Measurements from ENCODE around the gene ABCA13. TPM values are rescaled to one million over a fixed set of nuclear protein-coding genes. Genes with fewer than 3 reads are reported as not detected.

ABCA13 gene
- total RNA-seq, 1 donor from 2014 or later, result 0.02 TPM

DNA sequence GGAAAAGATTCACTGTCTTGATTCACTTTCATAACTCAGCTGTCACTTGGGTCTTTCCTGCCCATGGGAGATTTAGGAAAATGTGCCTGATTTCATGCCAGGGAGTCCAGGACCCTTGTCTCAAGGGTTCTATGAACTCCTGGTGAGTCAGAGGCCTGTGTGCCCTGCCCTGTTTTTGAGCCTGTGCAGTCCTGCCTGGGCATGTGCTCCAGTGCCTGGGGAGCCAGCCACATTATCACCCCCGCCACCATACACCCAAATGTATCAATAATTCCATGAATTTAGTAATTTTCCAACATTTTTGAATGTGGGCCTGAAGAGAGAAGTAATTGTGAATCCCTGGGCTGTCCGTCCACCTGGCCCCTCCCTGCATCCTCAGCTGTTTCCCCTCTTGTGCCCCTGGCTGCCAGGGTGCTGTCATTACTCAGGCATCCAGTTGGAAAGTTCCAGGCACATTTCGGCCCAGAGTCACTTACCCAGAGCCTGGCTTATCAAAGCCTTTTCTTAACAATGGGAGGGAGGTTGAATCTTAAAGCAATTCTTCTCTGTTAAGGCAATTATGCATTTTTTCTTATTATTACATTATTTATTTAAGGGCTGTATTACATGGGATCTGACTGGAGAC is 465.2 kb downstream of the ABCA13 start:
- no peak for DNase-seq (ENCODE audit: low spot score)
- Mint-ChIP-seq H3K4me1 (ENCODE audit: low read depth) (peaks cover 13% of the 10 kb centered on the region), H3K4me3 (ENCODE audit: low read depth) (no peak overlapping the region), H3K9me3 (no peaks in the 10 kb centered on the region), H3K36me3 (ENCODE audit: low read depth) (no peaks in the 10 kb centered on the region), H3K27me3 (ENCODE audit: low read depth) (no peaks in the 10 kb centered on the region), H3K27ac (no peak overlapping the region)
- intact Hi-C loops (cut with micrococcal nuclease), result no loop called here

DNA sequence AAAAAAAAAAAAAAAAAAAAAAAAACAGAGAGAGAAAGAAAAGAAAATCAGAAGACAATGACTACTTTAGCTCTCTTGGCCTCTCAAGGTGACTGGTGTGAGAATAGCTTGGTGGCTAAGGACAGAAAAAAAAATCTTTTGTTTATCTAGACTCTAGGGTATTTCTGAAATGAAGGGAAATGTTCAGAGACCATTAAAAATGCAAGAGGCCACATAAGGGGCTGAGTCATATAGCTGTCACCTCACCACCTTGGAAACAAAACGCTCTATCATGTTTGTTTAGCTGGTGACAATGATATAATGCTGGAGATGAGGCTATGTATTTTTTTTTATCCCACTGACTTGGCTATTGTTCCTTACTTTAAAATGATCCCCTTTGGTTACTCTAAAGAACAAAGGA is 466.1 kb downstream of the ABCA13 start:
- Mint-ChIP-seq H3K4me1 (ENCODE audit: low read depth) (peaks cover 13% of the 10 kb centered on the region), H3K27ac (no peak overlapping the region), H3K36me3 (ENCODE audit: low read depth) (no peaks in the 10 kb centered on the region), H3K4me3 (ENCODE audit: low read depth) (no peak overlapping the region), H3K27me3 (ENCODE audit: low read depth) (no peaks in the 10 kb centered on the region), H3K9me3 (no peaks in the 10 kb centered on the region)
- no peak for DNase-seq (ENCODE audit: low spot score)
- intact Hi-C loops (cut with micrococcal nuclease), result no loop called here

DNA sequence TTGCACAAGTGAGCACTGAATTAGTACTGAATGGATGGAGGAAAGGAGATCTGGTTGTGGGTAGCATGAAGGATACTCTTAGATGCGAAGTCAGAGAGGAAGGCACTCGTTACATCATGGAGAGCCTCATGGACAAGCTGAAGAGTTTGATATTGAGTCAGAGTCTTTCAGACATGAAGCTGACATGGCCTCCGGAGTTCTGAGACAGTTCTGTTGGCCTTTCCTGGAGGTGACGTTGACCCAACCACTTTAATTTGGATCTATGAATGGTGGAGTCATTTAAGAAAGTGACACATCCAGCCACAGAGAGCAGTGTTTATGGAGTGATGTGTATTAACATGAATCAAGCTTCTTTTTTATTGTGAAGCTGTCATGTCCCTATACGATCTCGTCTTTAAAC is 466.8 kb downstream of the ABCA13 start:
- H3K9me3 Mint-ChIP-seq, result no peaks in the 10 kb centered on the region
- peaks cover 13% of the 10 kb centered on the region for H3K4me1 Mint-ChIP-seq (ENCODE audit: low read depth)
- H3K36me3 Mint-ChIP-seq (ENCODE audit: low read depth), result no peaks in the 10 kb centered on the region
- H3K27ac Mint-ChIP-seq, result no peak overlapping the region
- DNase-seq (ENCODE audit: low spot score), result no peak
- no peaks in the 10 kb centered on the region for H3K27me3 Mint-ChIP-seq (ENCODE audit: low read depth)
- no peak overlapping the region for H3K4me3 Mint-ChIP-seq (ENCODE audit: low read depth)
- intact Hi-C loops (cut with micrococcal nuclease), result no loop called here

DNA sequence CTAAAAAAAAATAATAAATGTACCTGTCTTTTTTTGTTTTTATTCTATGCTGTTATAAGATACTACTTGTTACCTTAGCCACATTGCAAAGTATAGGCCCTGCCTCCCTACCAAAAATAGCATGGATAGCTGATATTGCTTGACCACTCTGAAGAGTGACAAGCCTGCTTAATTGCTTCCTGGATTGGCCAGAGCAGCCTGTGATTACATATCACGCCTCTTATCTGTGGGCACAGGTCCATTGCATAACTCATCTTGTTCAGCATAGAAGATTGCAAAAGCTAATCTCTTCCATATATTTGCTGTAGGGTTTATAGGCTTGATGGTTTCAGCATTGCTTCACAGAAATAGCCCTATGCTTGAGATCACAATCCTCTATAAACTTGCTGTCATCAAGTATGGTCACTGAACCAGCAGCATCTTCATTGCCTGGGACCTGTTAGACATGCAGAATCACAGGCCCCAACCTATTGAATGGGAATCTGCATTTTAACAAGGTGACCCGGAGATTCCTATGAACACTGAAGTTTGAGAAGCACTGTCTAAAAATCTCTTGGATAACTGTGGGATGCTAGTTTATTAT is 472.3 kb downstream of the ABCA13 start:
- H3K4me1 Mint-ChIP-seq (ENCODE audit: low read depth), result no peaks in the 10 kb centered on the region
- no peaks in the 10 kb centered on the region for H3K27me3 Mint-ChIP-seq (ENCODE audit: low read depth)
- intact Hi-C loops (cut with micrococcal nuclease), result no loop called here

DNA sequence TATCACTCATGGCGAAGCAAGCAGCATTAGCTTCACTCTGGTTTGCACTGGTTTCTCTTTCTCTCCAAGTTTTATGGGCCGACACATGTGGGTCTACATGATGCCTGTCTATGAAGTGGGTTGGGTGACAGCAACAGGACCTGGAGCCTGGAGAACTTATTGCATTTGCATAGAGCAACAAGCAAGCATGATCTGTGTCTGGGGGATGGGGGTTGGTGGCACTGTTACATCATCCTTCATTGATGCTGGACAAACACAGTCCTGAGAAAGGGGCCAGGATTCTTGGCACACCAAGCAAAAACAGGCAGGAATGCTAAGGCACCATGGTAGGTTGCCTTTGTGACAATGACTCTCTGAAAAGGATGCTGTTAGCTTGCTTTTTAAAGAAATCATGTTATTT is 486.9 kb downstream of the ABCA13 start:
- no peaks in the 10 kb centered on the region for H3K9me3 Mint-ChIP-seq

More for the DNA sequence above, 472.3 kb downstream of the ABCA13 start:
- Mint-ChIP-seq H3K27ac (no peak overlapping the region), H3K4me3 (ENCODE audit: low read depth) (no peak overlapping the region), H3K36me3 (ENCODE audit: low read depth) (no peaks in the 10 kb centered on the region), H3K9me3 (no peaks in the 10 kb centered on the region)
- no peak for DNase-seq (ENCODE audit: low spot score)

DNA sequence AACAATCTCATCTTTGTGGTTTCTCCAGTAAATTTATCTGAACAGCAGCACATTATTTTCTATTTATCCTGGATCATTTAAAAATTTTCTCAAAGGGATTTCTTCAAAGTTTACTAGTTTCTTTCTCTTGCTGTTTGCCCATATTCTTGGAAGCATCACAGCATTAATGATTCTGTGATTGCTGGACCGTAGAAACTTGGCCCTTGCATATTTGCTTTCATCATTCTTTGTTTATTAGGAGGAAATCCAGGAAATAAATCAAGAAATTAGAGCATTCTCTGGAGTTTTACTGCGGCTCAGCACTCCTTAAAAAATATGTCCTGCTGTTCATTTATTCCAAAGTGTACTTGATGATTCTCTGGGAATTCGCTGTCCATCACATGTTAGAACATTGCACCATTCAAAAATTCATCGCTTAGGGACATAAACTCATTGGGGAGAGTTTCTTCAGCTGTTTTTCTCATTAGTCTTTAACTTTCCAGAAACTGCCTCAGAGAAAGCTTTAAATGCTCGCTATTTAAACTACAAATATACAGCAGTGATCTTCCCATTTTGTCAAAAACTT is 489.1 kb downstream of the ABCA13 start:
- DNase-seq (ENCODE audit: low spot score), result no peak
- no peaks in the 10 kb centered on the region for H3K27me3 Mint-ChIP-seq (ENCODE audit: low read depth)
- no peaks in the 10 kb centered on the region for H3K9me3 Mint-ChIP-seq
- no peak overlapping the region for H3K27ac Mint-ChIP-seq
- intact Hi-C loops (cut with micrococcal nuclease), result no loop called here
- H3K4me1 Mint-ChIP-seq (ENCODE audit: low read depth), result no peaks in the 10 kb centered on the region
- H3K4me3 Mint-ChIP-seq (ENCODE audit: low read depth), result no peak overlapping the region
- no peaks in the 10 kb centered on the region for H3K36me3 Mint-ChIP-seq (ENCODE audit: low read depth)

More for the DNA sequence above, 486.9 kb downstream of the ABCA13 start:
- no peak overlapping the region for H3K4me3 Mint-ChIP-seq (ENCODE audit: low read depth)
- no peaks in the 10 kb centered on the region for H3K36me3 Mint-ChIP-seq (ENCODE audit: low read depth)
- no peak overlapping the region for H3K27ac Mint-ChIP-seq
- H3K4me1 Mint-ChIP-seq (ENCODE audit: low read depth), result no peaks in the 10 kb centered on the region
- no peaks in the 10 kb centered on the region for H3K27me3 Mint-ChIP-seq (ENCODE audit: low read depth)
- intact Hi-C loops (cut with micrococcal nuclease), result no loop called here
- no peak for DNase-seq (ENCODE audit: low spot score)

DNA sequence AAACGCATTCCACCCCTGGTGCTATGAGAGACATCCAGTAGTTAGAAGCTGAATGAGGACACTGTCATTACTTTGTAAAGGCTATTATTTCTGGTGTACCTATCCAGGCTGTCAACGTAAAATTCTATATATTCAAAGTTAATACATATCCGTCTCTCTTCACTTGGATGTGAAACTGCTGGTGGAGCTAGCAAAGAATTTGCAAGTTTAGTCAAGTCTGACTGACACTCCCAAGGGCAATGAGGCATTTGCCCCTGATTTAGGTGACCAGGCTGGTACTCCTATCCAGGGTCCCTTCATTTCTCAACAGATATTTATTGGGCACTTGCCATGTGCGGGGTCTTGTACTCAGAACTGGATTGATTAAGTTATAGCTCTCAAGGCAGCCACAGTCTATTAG is 493.0 kb downstream of the ABCA13 start:
- no peak overlapping the region for H3K27ac Mint-ChIP-seq
- H3K36me3 Mint-ChIP-seq (ENCODE audit: low read depth), result no peaks in the 10 kb centered on the region
- no peak overlapping the region for H3K4me3 Mint-ChIP-seq (ENCODE audit: low read depth)
- intact Hi-C loops (cut with micrococcal nuclease), result no loop called here
- no peaks in the 10 kb centered on the region for H3K4me1 Mint-ChIP-seq (ENCODE audit: low read depth)
- no peaks in the 10 kb centered on the region for H3K27me3 Mint-ChIP-seq (ENCODE audit: low read depth)
- no peaks in the 10 kb centered on the region for H3K9me3 Mint-ChIP-seq
- no peak for DNase-seq (ENCODE audit: low spot score)

DNA sequence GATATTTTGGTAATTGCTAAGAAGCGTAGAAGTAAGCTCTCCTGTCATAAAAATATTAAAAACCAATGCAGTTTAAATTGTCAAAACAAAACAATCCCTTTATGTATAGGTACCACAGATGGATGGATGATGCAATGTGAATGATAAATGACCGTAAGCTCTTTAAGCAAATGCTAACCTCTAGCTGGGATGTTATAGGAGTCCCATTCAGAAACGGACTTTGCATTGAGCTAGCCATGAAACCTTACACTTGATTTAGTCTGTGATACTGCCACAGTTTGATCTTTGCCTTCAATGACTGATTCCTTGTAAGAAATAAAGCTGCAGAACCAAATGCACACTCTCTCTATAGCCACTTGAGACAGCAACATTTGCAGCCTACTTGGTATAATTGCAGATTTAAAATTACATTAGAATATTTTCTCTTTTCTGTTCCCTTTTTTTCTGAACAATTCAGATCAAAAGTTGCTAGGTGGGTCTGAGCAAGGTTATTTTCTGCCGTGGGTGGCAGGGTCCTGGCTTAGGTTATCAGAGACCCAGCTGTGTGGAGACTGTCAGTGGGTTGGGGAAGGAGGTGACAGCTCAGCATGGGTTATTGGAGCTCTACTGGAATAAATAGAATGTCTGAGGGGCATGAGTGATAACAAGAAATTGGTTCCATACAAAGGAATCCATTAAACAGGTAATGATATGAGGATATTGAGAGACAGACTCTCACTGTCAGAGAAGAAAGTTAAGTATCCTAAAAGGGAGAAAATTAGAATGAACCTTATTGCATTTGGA is 494.3 kb downstream of the ABCA13 start:
- no peak overlapping the region for H3K27ac Mint-ChIP-seq
- H3K9me3 Mint-ChIP-seq, result no peaks in the 10 kb centered on the region
- H3K4me3 Mint-ChIP-seq (ENCODE audit: low read depth), result no peak overlapping the region
- DNase-seq (ENCODE audit: low spot score), result no peak
- no peaks in the 10 kb centered on the region for H3K4me1 Mint-ChIP-seq (ENCODE audit: low read depth)
- intact Hi-C loops (cut with micrococcal nuclease), result no loop called here
- H3K27me3 Mint-ChIP-seq (ENCODE audit: low read depth), result no peaks in the 10 kb centered on the region
- no peaks in the 10 kb centered on the region for H3K36me3 Mint-ChIP-seq (ENCODE audit: low read depth)

DNA sequence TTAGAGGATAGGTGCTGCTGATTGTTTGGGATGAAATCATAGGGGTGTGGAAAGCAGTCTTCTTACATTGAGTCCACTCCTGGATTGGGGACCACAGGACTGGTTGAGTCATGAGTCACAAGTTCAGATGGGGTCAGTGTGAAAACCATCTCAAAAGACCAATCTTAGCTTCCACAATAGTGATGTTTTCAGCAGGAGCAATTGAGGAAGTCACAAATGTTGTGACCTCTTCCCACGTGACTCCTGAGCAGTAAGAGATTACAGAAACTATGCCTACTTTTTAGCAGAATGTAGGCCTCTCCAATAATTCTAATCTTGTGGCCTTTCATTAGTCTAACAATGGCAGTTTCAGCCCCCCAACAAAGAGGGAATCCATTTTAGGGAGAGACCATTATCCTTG is 496.1 kb downstream of the ABCA13 start:
- intact Hi-C loops (cut with micrococcal nuclease), result no loop called here
- no peaks in the 10 kb centered on the region for H3K4me1 Mint-ChIP-seq (ENCODE audit: low read depth)
- no peaks in the 10 kb centered on the region for H3K27me3 Mint-ChIP-seq (ENCODE audit: low read depth)
- no peak overlapping the region for H3K4me3 Mint-ChIP-seq (ENCODE audit: low read depth)
- H3K36me3 Mint-ChIP-seq (ENCODE audit: low read depth), result no peaks in the 10 kb centered on the region
- no peaks in the 10 kb centered on the region for H3K9me3 Mint-ChIP-seq
- H3K27ac Mint-ChIP-seq, result no peak overlapping the region
- DNase-seq (ENCODE audit: low spot score), result no peak

DNA sequence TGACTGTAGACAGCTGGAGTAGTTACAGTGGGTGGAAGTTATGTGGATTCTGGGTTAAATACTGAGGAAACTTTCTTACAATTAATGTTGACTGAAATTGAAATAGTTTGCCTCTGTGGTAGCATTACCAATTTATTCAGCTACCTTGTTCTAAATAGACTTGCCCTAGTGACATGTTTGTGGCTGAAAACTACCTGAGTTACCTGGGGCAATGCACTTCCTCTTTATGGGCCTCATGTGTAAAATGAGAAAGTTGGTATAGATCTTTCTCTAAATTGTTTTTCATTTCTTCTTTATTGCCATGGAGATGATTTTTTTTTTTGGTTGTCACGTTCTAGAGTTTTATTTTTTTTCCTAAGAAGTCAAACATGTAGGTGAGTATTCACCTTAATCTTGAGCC is 500.4 kb downstream of the ABCA13 start:
- Mint-ChIP-seq H3K4me3 (ENCODE audit: low read depth) (no peak overlapping the region), H3K27ac (no peak overlapping the region), H3K27me3 (ENCODE audit: low read depth) (no peaks in the 10 kb centered on the region), H3K36me3 (ENCODE audit: low read depth) (no peaks in the 10 kb centered on the region), H3K9me3 (peaks cover 15% of the 10 kb centered on the region), H3K4me1 (ENCODE audit: low read depth) (no peaks in the 10 kb centered on the region)
- intact Hi-C loops (cut with micrococcal nuclease), result no loop called here
- no peak for DNase-seq (ENCODE audit: low spot score)

DNA sequence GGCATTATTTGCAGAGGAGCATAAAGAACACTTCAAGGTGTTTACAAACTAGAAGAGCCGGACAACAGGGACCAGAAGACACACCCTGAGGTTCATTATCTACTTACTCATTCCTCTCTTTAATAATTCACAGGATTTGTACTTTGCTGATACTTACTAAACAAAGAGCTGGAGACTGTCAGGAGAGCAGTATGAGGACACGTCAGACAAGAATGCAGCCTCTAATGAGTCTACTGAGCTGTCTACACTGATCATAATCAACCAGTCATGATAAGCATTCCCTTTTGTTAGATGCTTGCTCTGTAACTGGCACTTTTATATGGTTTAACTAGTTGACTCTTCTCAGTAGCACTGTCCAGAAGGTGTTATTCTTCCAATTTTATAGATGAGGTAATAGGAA is 509.7 kb downstream of the ABCA13 start:
- H3K27ac Mint-ChIP-seq, result no peak overlapping the region
- H3K36me3 Mint-ChIP-seq (ENCODE audit: low read depth), result no peaks in the 10 kb centered on the region
- H3K9me3 Mint-ChIP-seq, result no peaks in the 10 kb centered on the region
- no peaks in the 10 kb centered on the region for H3K27me3 Mint-ChIP-seq (ENCODE audit: low read depth)
- no peaks in the 10 kb centered on the region for H3K4me1 Mint-ChIP-seq (ENCODE audit: low read depth)
- intact Hi-C loops (cut with micrococcal nuclease), result no loop called here
- DNase-seq (ENCODE audit: low spot score), result no peak
- no peak overlapping the region for H3K4me3 Mint-ChIP-seq (ENCODE audit: low read depth)

DNA sequence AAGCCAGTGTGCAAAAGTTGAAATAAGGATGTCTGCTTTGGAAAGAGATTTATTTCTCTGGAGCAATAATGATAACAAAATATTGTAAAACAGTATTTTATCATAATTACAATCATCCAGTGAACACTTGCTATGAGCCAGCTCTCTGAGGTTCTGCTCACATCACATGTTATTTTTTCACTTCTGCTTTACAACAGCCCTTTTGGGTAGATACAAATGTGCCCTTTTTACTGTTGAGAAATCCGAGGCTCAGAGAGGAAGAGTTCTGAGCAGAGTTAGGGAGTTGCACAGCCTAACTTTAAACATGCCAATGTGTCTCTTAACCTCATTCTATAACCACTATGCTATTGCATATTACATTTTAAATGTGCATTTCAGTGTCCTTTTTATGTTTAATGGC is 520.5 kb downstream of the ABCA13 start:
- Mint-ChIP-seq H3K4me3 (ENCODE audit: low read depth) (no peak overlapping the region), H3K27me3 (ENCODE audit: low read depth) (no peaks in the 10 kb centered on the region), H3K27ac (no peak overlapping the region), H3K9me3 (peaks cover 3% of the 10 kb centered on the region), H3K4me1 (ENCODE audit: low read depth) (no peaks in the 10 kb centered on the region), H3K36me3 (ENCODE audit: low read depth) (no peaks in the 10 kb centered on the region)
- intact Hi-C loops (cut with micrococcal nuclease), result no loop called here
- DNase-seq (ENCODE audit: low spot score), result no peak

Measured in activated T-helper 2 cell treated with anti-CD3 and anti-CD28 coated beads, Interferon-gamma antibody, Interleukin-2, Interleukin-4, amounts not matched to agents 10 μg/mL and 5 μg/mL and 100 μg/mL, durations not matched to agents 14 hours and 24 hours and 36 hours (primary cell).